Ishikawa (cell line): ENCODE results near the gene GDF2.

Experiments
- CEBPB ChIP-seq: IDR thresholded peaks from 2 replicates; pipeline ENCODE4 v1.6.1; 2012
- CREB1 ChIP-seq: IDR thresholded peaks from 2 replicates; pipeline ENCODE4 v1.6.1; 2012; ENCODE audit warnings: low read depth
- EGR1 ChIP-seq: IDR thresholded peaks from 2 replicates; pipeline ENCODE4 v1.6.1; 2012
- EP300 ChIP-seq: IDR thresholded peaks from 2 replicates; pipeline ENCODE4 v1.6.1; 2012; ENCODE audit warnings: borderline replicate concordance
- FOXM1 ChIP-seq: IDR thresholded peaks from 2 replicates; pipeline ENCODE4 v1.6.1; 2012; ENCODE audit warnings: low read depth, borderline replicate concordance
- NFIC ChIP-seq: IDR thresholded peaks from 2 replicates; pipeline ENCODE4 v1.6.1; 2012
- RAD21 ChIP-seq: IDR thresholded peaks from 2 replicates; pipeline ENCODE4 v1.6.1; 2012; ENCODE audit warnings: low read depth
- TAF1 ChIP-seq: IDR thresholded peaks from 2 replicates; pipeline ENCODE4 v1.6.1; 2012; ENCODE audit warnings: low read depth, mild to moderate bottlenecking
- TCF12 ChIP-seq: IDR thresholded peaks from 2 replicates; pipeline ENCODE4 v1.6.1; 2012; ENCODE audit warnings: low read depth
- TEAD4 ChIP-seq: IDR thresholded peaks from 2 replicates; pipeline ENCODE4 v1.6.1; 2012
- YY1 ChIP-seq: IDR thresholded peaks from 2 replicates; pipeline ENCODE4 v1.6.1; 2012; ENCODE audit warnings: low read depth
- ZBTB7A ChIP-seq: IDR thresholded peaks from 2 replicates; pipeline ENCODE4 v1.6.1; 2012; ENCODE audit warnings: low read depth
- TF ChIP-seq, protein P1 (sequence below): IDR thresholded peaks from 2 replicates; pipeline ENCODE4 v1.6.1; 2012
- TF ChIP-seq, protein P2 (sequence below): IDR thresholded peaks from 2 replicates; pipeline ENCODE4 v1.6.1; 2012
- TF ChIP-seq, protein P3 (sequence below): IDR thresholded peaks from 2 replicates; pipeline ENCODE4 v1.6.1; 2012; ENCODE audit warnings: low read depth, mild to moderate bottlenecking

Gene GDF2

DNA sequence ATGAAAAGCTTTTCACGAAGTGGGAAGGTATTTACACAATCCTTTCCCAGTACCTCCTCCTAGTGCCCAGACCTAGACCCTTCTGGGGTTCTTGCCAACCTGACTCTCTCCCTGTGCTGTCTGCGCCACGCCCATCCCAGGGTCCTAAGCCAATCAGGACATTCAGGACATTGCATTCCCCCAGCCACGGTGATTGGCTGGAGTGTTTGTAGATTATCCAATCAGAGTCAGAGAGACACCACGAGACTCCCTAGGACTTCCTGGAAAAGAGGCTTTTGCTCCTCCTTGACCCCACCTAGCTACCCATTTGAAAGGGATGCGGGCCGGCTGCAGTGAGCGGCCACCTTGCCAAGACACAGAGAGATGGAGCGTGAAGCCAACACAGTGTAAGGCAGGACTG lies 3.5 kb upstream of the GDF2 start:
- TF ChIP-seq CREB1 (no peak), TCF12 (no peak), RAD21 (no peak), TEAD4 (no peak), YY1 (no peak), ZBTB7A (no peak), EGR1 (no peak), CEBPB (no peak)
- TF ChIP-seq, protein P1, sequence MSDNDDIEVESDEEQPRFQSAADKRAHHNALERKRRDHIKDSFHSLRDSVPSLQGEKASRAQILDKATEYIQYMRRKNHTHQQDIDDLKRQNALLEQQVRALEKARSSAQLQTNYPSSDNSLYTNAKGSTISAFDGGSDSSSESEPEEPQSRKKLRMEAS, result no peak
- TF ChIP-seq, protein P2, sequence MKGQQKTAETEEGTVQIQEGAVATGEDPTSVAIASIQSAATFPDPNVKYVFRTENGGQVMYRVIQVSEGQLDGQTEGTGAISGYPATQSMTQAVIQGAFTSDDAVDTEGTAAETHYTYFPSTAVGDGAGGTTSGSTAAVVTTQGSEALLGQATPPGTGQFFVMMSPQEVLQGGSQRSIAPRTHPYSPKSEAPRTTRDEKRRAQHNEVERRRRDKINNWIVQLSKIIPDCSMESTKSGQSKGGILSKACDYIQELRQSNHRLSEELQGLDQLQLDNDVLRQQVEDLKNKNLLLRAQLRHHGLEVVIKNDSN, result no peak

GRCh38 chr10:47319784-47320183 lies 2.5 kb upstream of the GDF2 start:
- TF ChIP-seq, protein P1, result no peak
- TF ChIP-seq ZBTB7A, result no peak

GRCh38 chr10:47320812-47321211 lies 1.4 kb upstream of the GDF2 start:
- TF ChIP-seq, protein P2, result no peak
- no peak for TF ChIP-seq CEBPB
- TF ChIP-seq CREB1, result no peak
- TF ChIP-seq, protein P1, result no peak
- no peak for TF ChIP-seq TEAD4
- TF ChIP-seq, protein P3, sequence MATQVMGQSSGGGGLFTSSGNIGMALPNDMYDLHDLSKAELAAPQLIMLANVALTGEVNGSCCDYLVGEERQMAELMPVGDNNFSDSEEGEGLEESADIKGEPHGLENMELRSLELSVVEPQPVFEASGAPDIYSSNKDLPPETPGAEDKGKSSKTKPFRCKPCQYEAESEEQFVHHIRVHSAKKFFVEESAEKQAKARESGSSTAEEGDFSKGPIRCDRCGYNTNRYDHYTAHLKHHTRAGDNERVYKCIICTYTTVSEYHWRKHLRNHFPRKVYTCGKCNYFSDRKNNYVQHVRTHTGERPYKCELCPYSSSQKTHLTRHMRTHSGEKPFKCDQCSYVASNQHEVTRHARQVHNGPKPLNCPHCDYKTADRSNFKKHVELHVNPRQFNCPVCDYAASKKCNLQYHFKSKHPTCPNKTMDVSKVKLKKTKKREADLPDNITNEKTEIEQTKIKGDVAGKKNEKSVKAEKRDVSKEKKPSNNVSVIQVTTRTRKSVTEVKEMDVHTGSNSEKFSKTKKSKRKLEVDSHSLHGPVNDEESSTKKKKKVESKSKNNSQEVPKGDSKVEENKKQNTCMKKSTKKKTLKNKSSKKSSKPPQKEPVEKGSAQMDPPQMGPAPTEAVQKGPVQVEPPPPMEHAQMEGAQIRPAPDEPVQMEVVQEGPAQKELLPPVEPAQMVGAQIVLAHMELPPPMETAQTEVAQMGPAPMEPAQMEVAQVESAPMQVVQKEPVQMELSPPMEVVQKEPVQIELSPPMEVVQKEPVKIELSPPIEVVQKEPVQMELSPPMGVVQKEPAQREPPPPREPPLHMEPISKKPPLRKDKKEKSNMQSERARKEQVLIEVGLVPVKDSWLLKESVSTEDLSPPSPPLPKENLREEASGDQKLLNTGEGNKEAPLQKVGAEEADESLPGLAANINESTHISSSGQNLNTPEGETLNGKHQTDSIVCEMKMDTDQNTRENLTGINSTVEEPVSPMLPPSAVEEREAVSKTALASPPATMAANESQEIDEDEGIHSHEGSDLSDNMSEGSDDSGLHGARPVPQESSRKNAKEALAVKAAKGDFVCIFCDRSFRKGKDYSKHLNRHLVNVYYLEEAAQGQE, result no peak
- TF ChIP-seq EGR1, result no peak
- TF ChIP-seq RAD21, result no peak
- no peak for TF ChIP-seq EP300
- no peak for TF ChIP-seq YY1
- no peak for TF ChIP-seq TCF12
- no peak for TF ChIP-seq FOXM1
- no peak for TF ChIP-seq TAF1
- TF ChIP-seq NFIC, result no peak
- no peak for TF ChIP-seq ZBTB7A

GRCh38 chr10:47321521-47322195 lies 596 bp upstream of the GDF2 start:
- TF ChIP-seq, protein P3, result no peak
- TF ChIP-seq, protein P2, result no peak
- TF ChIP-seq TEAD4 (no peak), ZBTB7A (no peak), CREB1 (no peak), TAF1 (no peak), TCF12 (no peak), CEBPB (no peak), EGR1 (no peak), RAD21 (no peak), NFIC (no peak), FOXM1 (no peak), YY1 (no peak), EP300 (no peak)
- TF ChIP-seq, protein P1, result no peak

- TF ChIP-seq, protein P1, result no peak
- TF ChIP-seq YY1 (no peak), RAD21 (no peak), TAF1 (no peak), FOXM1 (no peak), EP300 (no peak), CEBPB (no peak), NFIC (no peak), TCF12 (no peak), EGR1 (no peak), CREB1 (no peak), ZBTB7A (no peak), TEAD4 (no peak)
- TF ChIP-seq, protein P3, result no peak
- TF ChIP-seq, protein P2, result no peak
Observed at GRCh38 chr10:47323087-47323486, 833 bp downstream of the GDF2 start.
